MCF 10A (cell line): ENCODE data around the gene CDX2. TPM values are rescaled to one million over a fixed set of nuclear protein-coding genes. Genes with fewer than 3 reads are reported as not detected.

Experiments used
- BruUV-seq: library from RNA; stranded (reverse); fragments of 400-500 nt; replicated peaks from 2 replicates; lab custom pipeline; 2021; lab: Mats Ljungman, UMichigan
- CTCF ChIA-PET: fragments of 300-600 bp; sonication (Branson Sonifier 250); formaldehyde crosslinking; extraction: SDS; loops from one replicate; lab custom pipeline; 2021; ENCODE audit warnings: antibody characterized with exemption, inconsistent platforms; lab: Yijun Ruan, JAX
- POLR2A ChIA-PET: fragments of 300-600, 350-650 bp; sonication (Branson Sonifier 250); formaldehyde crosslinking; extraction: SDS; loops from one replicate; lab custom pipeline; 2020; ENCODE audit warnings: antibody characterized with exemption, inconsistent platforms; lab: Yijun Ruan, JAX
- DNase-seq: peaks from one replicate; pipeline ENCODE4 v3.0.0-alpha.2; 2018; ENCODE audit not compliant: unreplicated experiment
- H3K27ac Mint-ChIP-seq: one replicate; pipeline ENCODE4 v1.8.0; 2022; ENCODE audit warnings: mild to moderate bottlenecking, low read depth, mixed read lengths; ENCODE audit not compliant: unreplicated experiment
- H3K27me3 Mint-ChIP-seq: one replicate; pipeline ENCODE4 v1.8.0; 2022; ENCODE audit warnings: mixed read lengths; ENCODE audit not compliant: insufficient read depth, unreplicated experiment
- H3K36me3 Mint-ChIP-seq: one replicate; pipeline ENCODE4 v1.8.0; 2022; ENCODE audit warnings: mild to moderate bottlenecking, moderate library complexity, mixed read lengths; ENCODE audit not compliant: insufficient read depth, unreplicated experiment
- H3K4me1 Mint-ChIP-seq: one replicate; pipeline ENCODE4 v1.8.0; 2022; ENCODE audit warnings: mixed read lengths; ENCODE audit not compliant: insufficient read depth, unreplicated experiment
- H3K4me3 Mint-ChIP-seq: one replicate; pipeline ENCODE4 v1.8.0; 2022; ENCODE audit warnings: mild to moderate bottlenecking, moderate library complexity, mixed read lengths; ENCODE audit not compliant: unreplicated experiment
- H3K9me3 Mint-ChIP-seq: one replicate; pipeline ENCODE4 v1.8.0; 2022; ENCODE audit warnings: mixed read lengths; ENCODE audit not compliant: unreplicated experiment
- intact Hi-C: fragments of 100-400 bp; cut with micrococcal nuclease; formaldehyde crosslinking; loops from 2 replicates; pipeline ENCODE4 v1.14.1; 2022
- total RNA-seq: library from RNA; stranded (reverse); gene quantifications from 2 replicates; pipeline ENCODE4 v1.2.3, GENCODE V29; 2022
- TF ChIP-seq, protein P1 (sequence below): fragments of 200-600 bp; IDR thresholded peaks from one replicate; pipeline ENCODE4 v1.8.0; 2022; ENCODE audit warnings: antibody characterized with exemption, mild to moderate bottlenecking; ENCODE audit not compliant: unreplicated experiment

The CDX2 gene
- total RNA-seq, 1 experiment from 2014 or later, result not detected

DNA sequence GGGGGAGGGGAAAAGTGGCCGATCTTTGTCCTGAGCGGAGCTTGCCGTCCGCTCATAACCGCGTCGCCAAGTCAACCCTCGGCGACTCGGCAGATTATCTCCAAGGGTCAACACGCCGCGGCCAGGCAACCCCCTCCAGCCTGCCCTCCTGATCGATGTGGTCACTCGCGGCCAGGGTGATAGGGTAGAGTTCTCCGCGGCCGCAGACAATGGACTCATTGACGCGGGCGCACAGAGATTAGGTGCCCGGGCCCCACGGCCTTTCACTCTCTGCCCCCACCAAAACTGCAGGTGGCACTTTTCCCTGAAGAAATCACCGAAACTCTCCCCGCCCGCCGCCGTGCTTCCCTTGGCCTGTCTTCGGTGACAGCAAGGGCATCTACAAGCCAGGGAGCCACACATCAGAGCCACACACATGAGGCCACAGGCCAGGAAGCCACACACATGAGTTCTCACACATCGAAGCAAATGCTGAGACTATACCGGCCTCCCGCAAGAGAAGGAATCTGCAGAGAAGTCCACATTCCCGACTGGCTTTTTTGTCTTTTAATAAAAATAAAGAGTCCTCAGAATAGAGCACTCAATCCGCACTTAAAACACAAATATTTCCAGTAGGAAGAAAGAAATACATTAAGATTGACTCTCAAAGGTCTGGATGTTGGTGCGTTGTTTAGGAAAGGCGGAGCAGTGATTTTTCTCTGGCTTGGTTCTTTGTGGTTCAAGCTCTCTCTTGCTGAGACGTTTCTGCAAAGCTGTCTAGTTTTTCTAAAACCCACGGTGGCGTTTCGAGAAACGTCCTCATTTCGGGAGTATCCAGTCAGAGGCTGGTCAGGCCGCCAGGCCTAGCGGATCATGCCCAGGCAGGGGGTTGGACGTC is 50.8 kb downstream of the CDX2 start:
- H3K4me1 Mint-ChIP-seq, result peaks cover 20% of the 10 kb centered on the region
- no peaks in the 10 kb centered on the region for H3K36me3 Mint-ChIP-seq
- peaks cover 24% of the 10 kb centered on the region for H3K27me3 Mint-ChIP-seq
- H3K4me3 Mint-ChIP-seq, result no peak overlapping the region
- no peaks in the 10 kb centered on the region for H3K9me3 Mint-ChIP-seq
- CTCF ChIA-PET, result no interaction called here
- TF ChIP-seq, protein P1, sequence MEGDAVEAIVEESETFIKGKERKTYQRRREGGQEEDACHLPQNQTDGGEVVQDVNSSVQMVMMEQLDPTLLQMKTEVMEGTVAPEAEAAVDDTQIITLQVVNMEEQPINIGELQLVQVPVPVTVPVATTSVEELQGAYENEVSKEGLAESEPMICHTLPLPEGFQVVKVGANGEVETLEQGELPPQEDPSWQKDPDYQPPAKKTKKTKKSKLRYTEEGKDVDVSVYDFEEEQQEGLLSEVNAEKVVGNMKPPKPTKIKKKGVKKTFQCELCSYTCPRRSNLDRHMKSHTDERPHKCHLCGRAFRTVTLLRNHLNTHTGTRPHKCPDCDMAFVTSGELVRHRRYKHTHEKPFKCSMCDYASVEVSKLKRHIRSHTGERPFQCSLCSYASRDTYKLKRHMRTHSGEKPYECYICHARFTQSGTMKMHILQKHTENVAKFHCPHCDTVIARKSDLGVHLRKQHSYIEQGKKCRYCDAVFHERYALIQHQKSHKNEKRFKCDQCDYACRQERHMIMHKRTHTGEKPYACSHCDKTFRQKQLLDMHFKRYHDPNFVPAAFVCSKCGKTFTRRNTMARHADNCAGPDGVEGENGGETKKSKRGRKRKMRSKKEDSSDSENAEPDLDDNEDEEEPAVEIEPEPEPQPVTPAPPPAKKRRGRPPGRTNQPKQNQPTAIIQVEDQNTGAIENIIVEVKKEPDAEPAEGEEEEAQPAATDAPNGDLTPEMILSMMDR, result no peak
- BruUV-seq, result no TSS peak
- POLR2A ChIA-PET, result no interaction called here
- no peak for DNase-seq
- H3K27ac Mint-ChIP-seq, result no peak overlapping the region
- intact Hi-C loops, result no loop called here

DNA sequence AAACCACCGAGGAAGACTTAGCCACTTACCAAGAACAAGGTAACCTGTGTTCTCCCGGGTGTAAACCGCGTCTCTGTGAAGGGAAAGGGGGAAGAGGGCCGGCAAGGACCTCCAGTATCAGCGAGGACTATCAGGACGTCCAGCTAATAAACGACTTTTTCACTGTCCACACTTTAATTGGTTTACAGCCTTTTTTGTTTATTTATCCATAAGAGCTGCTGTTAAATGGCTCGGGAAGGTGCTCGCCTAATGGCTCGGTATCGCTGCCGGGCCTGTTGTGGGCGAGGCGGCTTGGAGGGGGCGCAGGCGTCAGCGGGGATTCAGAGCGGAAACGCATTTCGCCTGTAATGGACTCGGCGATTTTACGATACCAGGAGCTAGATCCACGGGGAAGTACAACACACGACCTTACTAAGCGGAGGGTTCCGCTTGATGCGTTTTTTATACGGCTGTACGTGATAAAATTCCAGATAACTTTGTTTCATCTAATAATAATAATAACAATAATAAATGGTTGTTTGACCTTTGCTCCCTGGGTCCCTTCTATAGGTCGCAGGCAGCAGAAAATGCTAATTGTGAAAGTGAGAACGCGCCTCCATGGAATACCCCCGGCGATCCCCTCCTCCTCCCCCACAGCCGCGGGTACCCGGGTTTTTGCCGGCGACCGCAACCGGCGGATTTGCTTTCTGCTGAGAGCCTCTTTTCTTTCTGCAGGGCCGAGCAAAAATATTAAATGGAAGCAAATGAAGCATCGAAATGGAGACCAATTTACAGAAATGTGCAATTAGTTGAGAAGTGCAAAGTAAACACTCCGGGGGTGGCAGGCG is 51.8 kb downstream of the CDX2 start:
- intact Hi-C loops, result no loop called here
- no peak for DNase-seq
- POLR2A ChIA-PET, result no interaction called here
- BruUV-seq, result no TSS peak
- TF ChIP-seq, protein P1, result no peak
- no peak overlapping the region for H3K27ac Mint-ChIP-seq
- no peaks in the 10 kb centered on the region for H3K9me3 Mint-ChIP-seq
- H3K4me3 Mint-ChIP-seq, result no peak overlapping the region
- CTCF ChIA-PET, result no interaction called here
- peaks cover 14% of the 10 kb centered on the region for H3K27me3 Mint-ChIP-seq
- no peaks in the 10 kb centered on the region for H3K36me3 Mint-ChIP-seq
- peaks cover 25% of the 10 kb centered on the region for H3K4me1 Mint-ChIP-seq

DNA sequence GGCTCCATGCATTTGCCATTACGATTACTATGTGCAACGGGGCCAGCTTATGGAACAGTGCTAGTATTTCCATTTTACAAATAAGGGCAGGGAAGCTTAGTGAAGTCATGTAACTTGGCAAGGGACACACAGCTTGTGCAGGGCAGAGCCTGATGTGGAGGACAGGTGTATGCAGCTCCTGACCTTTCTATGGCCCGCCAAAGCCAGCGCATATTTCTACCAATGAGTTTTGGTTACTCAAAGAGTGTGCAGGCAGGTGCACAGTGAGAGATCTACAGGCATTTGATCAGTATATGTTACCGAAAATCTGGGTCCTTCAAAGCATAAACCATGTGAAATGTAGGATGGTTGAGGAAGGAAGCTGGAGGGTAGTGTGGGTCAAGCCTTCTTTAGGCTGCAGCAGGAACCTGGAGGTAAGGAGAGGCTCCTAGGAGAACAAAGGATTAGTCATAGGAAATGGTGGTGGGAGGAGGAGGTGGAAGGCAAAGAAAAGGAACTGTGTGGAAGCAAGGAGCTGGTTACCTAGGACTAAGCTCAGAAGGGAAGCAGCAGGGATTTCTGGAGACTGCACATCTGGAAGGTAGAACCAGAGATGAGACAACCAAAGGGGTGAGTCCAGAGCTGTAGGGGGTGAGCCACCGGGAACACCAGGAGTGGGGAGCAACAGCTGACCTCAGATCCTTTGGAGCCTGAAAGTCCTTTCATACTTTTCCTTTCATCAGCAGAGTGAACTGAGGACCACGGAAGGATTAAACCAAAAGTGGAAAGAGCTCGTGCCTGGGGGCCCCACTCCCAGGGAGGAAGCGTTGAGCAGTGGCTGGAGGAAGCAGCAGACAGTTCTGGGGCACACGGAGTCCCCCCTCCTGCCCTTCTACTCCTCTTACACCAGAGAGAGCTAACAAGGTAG is 53.6 kb downstream of the CDX2 start:
- Mint-ChIP-seq H3K36me3 (no peaks in the 10 kb centered on the region), H3K9me3 (no peaks in the 10 kb centered on the region), H3K4me1 (peaks cover 22% of the 10 kb centered on the region), H3K27ac (no peak overlapping the region), H3K27me3 (peaks cover 5% of the 10 kb centered on the region), H3K4me3 (no peak overlapping the region)
- TF ChIP-seq, protein P1, result no peak
- DNase-seq, result peak; percentile 43
- ChIA-PET POLR2A (interaction anchor here (0.9 kb wide), 1 partner anchor 24 kb away, joined by 3 read pairs; no protein-coding TSS in a partner anchor), CTCF (interaction anchor here (0.6 to 1.5 kb wide), 9 partner anchors 39 to 556 kb away, joined by 3 to 5 read pairs (median 3); no protein-coding TSS in a partner anchor)
- intact Hi-C loops, result no loop called here
- BruUV-seq, result no TSS peak
